AG08396 (cell line): Measurements from ENCODE around the gene VPS26A.

Experiments used
- DNase-seq: peaks from one replicate; pipeline ENCODE4 v3.0.0; 2012; ENCODE audit warnings: low spot score, mixed read lengths

Gene VPS26A

GRCh38 chr10:69123747-69124562 lies at the start of gene VPS26A:
Gene VPS26A, plus strand, starts transcription at chr10:69124178. Its CDS starts 100 bp downstream, at chr10:69124278.
- peak; percentile 99 for DNase-seq

- no peak for DNase-seq
Observed at GRCh38 chr10:69074532-69074931, 49.4 kb upstream of the VPS26A start.

GRCh38 chr10:69075431-69075830 lies 48.5 kb upstream of the VPS26A start:
- no peak for DNase-seq

- no peak for DNase-seq
Observed at GRCh38 chr10:69078311-69078710, 45.7 kb upstream of the VPS26A start.

GRCh38 chr10:69080226-69080625 lies 43.8 kb upstream of the VPS26A start:
- DNase-seq, result no peak

- no peak for DNase-seq
Observed at GRCh38 chr10:69086001-69086509, 37.9 kb upstream of the VPS26A start.

GRCh38 chr10:69087590-69088470 lies 36.1 kb upstream of the VPS26A start, which contains the start of gene SRGN:
Gene SRGN, plus strand, starts transcription at chr10:69088103. Its CDS starts 55 bp downstream, at chr10:69088158.
- peak; percentile 64 for DNase-seq

GRCh38 chr10:69088471-69088769 lies 35.6 kb upstream of the VPS26A start:
- no peak for DNase-seq

- no peak for DNase-seq
Observed at GRCh38 chr10:69088801-69089501, 35.0 kb upstream of the VPS26A start.

GRCh38 chr10:69089638-69090599 lies 34.1 kb upstream of the VPS26A start:
- no peak for DNase-seq

GRCh38 chr10:69090685-69091084 lies 33.3 kb upstream of the VPS26A start:
- no peak for DNase-seq

- no peak for DNase-seq
Observed at GRCh38 chr10:69091143-69091651, 32.8 kb upstream of the VPS26A start.

- DNase-seq, result peak; percentile 61
Observed at GRCh38 chr10:69092959-69093850, 30.8 kb upstream of the VPS26A start.

GRCh38 chr10:69093933-69094332 lies 30.0 kb upstream of the VPS26A start:
- no peak for DNase-seq

- no peak for DNase-seq
Observed at GRCh38 chr10:69096045-69096444, 27.9 kb upstream of the VPS26A start.

GRCh38 chr10:69097729-69098128 lies 26.2 kb upstream of the VPS26A start:
- DNase-seq, result no peak

- DNase-seq, result no peak
Observed at GRCh38 chr10:69100136-69100872, 23.7 kb upstream of the VPS26A start.

- DNase-seq, result no peak
Observed at GRCh38 chr10:69101451-69102095, 22.4 kb upstream of the VPS26A start.

- DNase-seq, result no peak
Observed at GRCh38 chr10:69102440-69102839, 21.5 kb upstream of the VPS26A start.
